Measurements from ENCODE around the gene NXNL1. TPM values are rescaled to one million over a fixed set of nuclear protein-coding genes. Genes with fewer than 3 reads are reported as not detected.

Gene NXNL1
- total RNA-seq, 2 experiments from 2014 or later: not detected

DNA sequence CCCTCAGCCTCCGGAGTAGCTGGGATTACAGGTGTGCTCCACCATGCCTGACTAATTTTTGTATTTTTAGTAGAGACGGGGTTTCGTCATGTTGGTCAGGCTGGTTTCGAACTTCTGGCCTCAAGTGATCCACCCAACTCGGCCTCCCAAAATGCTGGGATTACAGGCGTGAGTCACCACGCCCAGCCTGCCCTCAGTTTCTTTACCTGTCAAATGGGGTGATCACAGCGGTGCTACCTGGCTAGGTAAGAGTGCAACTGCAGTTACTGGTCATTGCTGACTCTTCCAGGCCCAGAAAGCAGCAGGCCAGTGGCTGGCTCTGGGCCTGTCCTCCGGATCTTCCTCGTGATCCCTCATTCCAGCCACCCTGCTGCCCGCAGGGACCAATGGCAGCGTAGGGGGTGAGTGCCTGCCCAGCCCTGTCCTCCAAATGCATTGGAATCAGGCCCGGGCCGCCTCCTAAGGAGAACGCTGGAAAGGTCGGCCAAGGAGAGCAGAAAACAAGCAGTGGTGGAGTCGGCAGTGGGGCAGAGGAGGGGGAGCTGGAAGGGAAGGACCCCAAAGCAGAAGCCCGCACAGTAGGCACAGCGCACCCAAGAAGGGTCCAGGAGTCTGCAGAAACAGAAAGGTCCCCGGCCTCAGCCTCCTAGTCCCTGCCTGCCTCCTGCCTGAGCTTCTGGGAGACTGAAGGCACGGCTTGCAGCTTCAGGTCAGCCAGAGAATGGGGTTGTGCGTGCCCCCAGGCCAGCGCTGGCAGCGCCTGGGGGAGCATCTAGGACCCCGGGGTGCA lies 7.8 kb upstream of the NXNL1 start:
- no peak for TF ChIP-seq EZH2phosphoT487 (IDR thresholded peaks at IDR 0.05; ENCODE audit: borderline replicate concordance, low read depth, low read length)
- TF ChIP-seq, protein P1, sequence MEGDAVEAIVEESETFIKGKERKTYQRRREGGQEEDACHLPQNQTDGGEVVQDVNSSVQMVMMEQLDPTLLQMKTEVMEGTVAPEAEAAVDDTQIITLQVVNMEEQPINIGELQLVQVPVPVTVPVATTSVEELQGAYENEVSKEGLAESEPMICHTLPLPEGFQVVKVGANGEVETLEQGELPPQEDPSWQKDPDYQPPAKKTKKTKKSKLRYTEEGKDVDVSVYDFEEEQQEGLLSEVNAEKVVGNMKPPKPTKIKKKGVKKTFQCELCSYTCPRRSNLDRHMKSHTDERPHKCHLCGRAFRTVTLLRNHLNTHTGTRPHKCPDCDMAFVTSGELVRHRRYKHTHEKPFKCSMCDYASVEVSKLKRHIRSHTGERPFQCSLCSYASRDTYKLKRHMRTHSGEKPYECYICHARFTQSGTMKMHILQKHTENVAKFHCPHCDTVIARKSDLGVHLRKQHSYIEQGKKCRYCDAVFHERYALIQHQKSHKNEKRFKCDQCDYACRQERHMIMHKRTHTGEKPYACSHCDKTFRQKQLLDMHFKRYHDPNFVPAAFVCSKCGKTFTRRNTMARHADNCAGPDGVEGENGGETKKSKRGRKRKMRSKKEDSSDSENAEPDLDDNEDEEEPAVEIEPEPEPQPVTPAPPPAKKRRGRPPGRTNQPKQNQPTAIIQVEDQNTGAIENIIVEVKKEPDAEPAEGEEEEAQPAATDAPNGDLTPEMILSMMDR (conservative IDR thresholded peaks at IDR 0.05; ENCODE audit: low read length): no peak
- no peak overlapping the region for H3K27ac ChIP-seq (ENCODE audit: low read depth, low read length, poor library complexity, severe bottlenecking)
- BruUV-seq (replicated peaks): no TSS peak

DNA sequence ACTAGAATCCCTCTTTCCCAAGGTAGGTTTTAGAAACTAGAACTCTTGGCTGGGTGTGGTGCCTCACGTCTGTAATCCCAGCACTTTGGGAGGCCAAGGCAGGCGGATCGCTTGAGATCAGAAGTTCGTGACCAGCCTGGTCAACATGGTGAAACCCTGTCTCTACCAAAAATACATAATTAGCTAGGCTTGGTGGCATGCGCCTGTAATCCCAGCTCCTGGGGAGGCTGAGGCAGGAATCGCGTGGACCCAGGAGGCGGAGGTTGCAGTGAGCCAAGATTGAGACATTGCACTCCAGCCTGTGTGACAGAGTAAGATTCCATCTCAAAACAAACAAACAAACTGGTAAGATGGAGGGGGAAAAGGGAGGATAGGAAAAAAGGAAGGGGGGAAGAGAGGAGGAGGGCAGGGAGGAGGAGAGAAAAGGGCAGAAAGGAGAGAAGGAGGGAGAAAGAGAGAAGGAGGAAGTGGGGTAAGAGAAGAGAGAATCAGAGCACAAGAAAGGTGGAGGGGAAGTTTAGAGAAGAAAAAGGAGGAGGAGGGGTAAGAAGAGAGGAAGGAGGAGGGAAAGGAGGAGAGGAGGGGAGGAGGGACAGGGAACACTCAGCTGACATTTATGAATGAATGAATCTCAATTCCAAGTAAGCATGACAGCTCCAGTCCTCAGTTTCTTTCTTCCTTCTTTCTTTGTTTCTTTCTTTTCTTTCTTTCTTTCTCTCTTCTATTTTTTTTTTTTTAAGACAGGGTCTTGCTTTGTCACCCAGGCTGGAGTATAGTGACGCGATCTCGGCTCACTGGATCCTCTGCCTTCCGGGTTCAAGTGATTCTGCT lies 7.0 kb upstream of the NXNL1 start:
- no peaks in the 10 kb centered on the region for H3K36me3 ChIP-seq (ENCODE audit: insufficient read depth, low read length)
- CTCF ChIA-PET (ENCODE audit: unreplicated experiment): no interaction called here
- intact Hi-C loops (cut with micrococcal nuclease; ENCODE audit: unreplicated experiment): loop anchor here (2.0 to 5.0 kb wide), 3 partner anchors 43 to 121 kb away; partner anchors contain the start of gene BST2

More for the DNA sequence above, 7.8 kb upstream of the NXNL1 start:
- Histone ChIP-seq H3K9me3 (ENCODE audit: low read length) (no peaks in the 10 kb centered on the region), H4K20me1 (ENCODE audit: insufficient read depth, low read length) (no peaks in the 10 kb centered on the region), H3K4me1 (ENCODE audit: insufficient read depth, low read length, poor library complexity, severe bottlenecking) (peaks cover 30% of the 10 kb centered on the region), H2AFZ (ENCODE audit: low read length) (peak overlapping the region; percentile 40; the same call in 1 of the 2 replicates), H3K79me2 (ENCODE audit: insufficient read depth, low read depth, low read length) (no peaks in the 10 kb centered on the region), H3K9me2 (ENCODE audit: insufficient read depth, low read length) (no peaks in the 10 kb centered on the region), H3K36me3 (ENCODE audit: insufficient read depth, low read length) (no peaks in the 10 kb centered on the region), H3K4me2 (ENCODE audit: low read length) (peak overlapping the region; percentile 82), H3K4me3 (ENCODE audit: low read depth, low read length, poor library complexity, severe bottlenecking) (peak overlapping the region; percentile 70)
- CTCF ChIA-PET (ENCODE audit: unreplicated experiment): no interaction called here
- no peak for DNase-seq (ENCODE audit: low spot score)
- POLR2A ChIA-PET: interaction anchor here (0.9 to 1.2 kb wide), 2 partner anchors 13 to 59 kb away, joined by 3 to 7 read pairs; no protein-coding TSS in a partner anchor
- intact Hi-C loops (cut with micrococcal nuclease; ENCODE audit: unreplicated experiment): loop anchor here (5.0 kb wide), 1 partner anchor 61 kb away; the partner anchor contains the start of gene BST2

More for the DNA sequence above, 7.0 kb upstream of the NXNL1 start:
- Histone ChIP-seq H3K4me1 (ENCODE audit: insufficient read depth, low read length, poor library complexity, severe bottlenecking) (peaks cover 30% of the 10 kb centered on the region), H2AFZ (ENCODE audit: low read length) (no peak overlapping the region), H3K9me3 (ENCODE audit: low read length) (no peaks in the 10 kb centered on the region), H3K79me2 (ENCODE audit: insufficient read depth, low read depth, low read length) (no peaks in the 10 kb centered on the region), H3K4me3 (ENCODE audit: low read depth, low read length, poor library complexity, severe bottlenecking) (no peak overlapping the region), H4K20me1 (ENCODE audit: insufficient read depth, low read length) (no peaks in the 10 kb centered on the region), H3K9me2 (ENCODE audit: insufficient read depth, low read length) (no peaks in the 10 kb centered on the region), H3K4me2 (ENCODE audit: low read length) (peak overlapping the region; percentile 82), H3K27ac (ENCODE audit: low read depth, low read length, poor library complexity, severe bottlenecking) (no peak overlapping the region)
- no TSS peak for BruUV-seq (replicated peaks)
- POLR2A ChIA-PET: interaction anchor here (0.6 to 1.2 kb wide), 3 partner anchors 13 to 60 kb away, joined by 3 to 9 read pairs (median 7); no protein-coding TSS in a partner anchor
- TF ChIP-seq, protein P1 (conservative IDR thresholded peaks at IDR 0.05; ENCODE audit: low read length): no peak
- no peak for TF ChIP-seq EZH2phosphoT487 (IDR thresholded peaks at IDR 0.05; ENCODE audit: borderline replicate concordance, low read depth, low read length)
- DNase-seq (ENCODE audit: low spot score): no peak

Data from OCI-LY7 (cell line).